DOHH2 (cell line): Measurements from ENCODE around the gene USH1G.
"Not testable (repeated sequence)": the region's sequence is repeated elsewhere in the genome, so short reads cannot be mapped to it uniquely, and the experiment has no call there.

ENCODE experiments used
- H3F3A ChIP-seq: fragments of 200-600 bp; sonication (generic), shearing (Covaris generic); 2 replicates; pipeline ENCODE4 v1.6.0; 2016; ENCODE audit warnings: antibody characterized with exemption, mild to moderate bottlenecking; ENCODE audit not compliant: control insufficient read depth, insufficient read depth
- H3K27ac ChIP-seq: fragments of 200-600 bp; sonication (generic); 2 replicates; pipeline ENCODE4 v1.5.1; 2014; ENCODE audit warnings: low read depth, mild to moderate bottlenecking, low read length, moderate library complexity
- H3K27me3 ChIP-seq: fragments of 200-600 bp; sonication (generic); 2 replicates; pipeline ENCODE4 v1.6.1; 2014; ENCODE audit warnings: mild to moderate bottlenecking, low read length, mixed read lengths; ENCODE audit not compliant: control insufficient read depth
- H3K36me3 ChIP-seq: fragments of 200-600 bp; sonication (generic); 2 replicates; pipeline ENCODE4 v1.6.1; 2014; ENCODE audit warnings: mild to moderate bottlenecking, low read length, moderate library complexity, mixed read lengths; ENCODE audit not compliant: control insufficient read depth
- H3K4me1 ChIP-seq: fragments of 200-600 bp; sonication (generic); 2 replicates; pipeline ENCODE4 v1.6.1; 2014; ENCODE audit warnings: mild to moderate bottlenecking, low read length, mixed read lengths; ENCODE audit not compliant: control insufficient read depth
- H3K4me2 ChIP-seq: fragments of 200-600 bp; sonication (generic); 2 replicates; pipeline ENCODE4 v1.6.0; 2014; ENCODE audit warnings: mild to moderate bottlenecking, low read length, moderate library complexity
- H3K4me3 ChIP-seq: fragments of 200-600 bp; sonication (generic); 2 replicates; pipeline ENCODE4 v1.5.1; 2014; ENCODE audit warnings: mild to moderate bottlenecking, low read length, mixed read lengths
- H3K79me2 ChIP-seq: fragments of 200-600 bp; sonication (generic); 2 replicates; pipeline ENCODE4 v1.6.1; 2014; ENCODE audit warnings: mild to moderate bottlenecking, low read length, mixed read lengths; ENCODE audit not compliant: control insufficient read depth
- H3K9me2 ChIP-seq: fragments of 200-600 bp; sonication (generic); replicated peaks from 2 replicates; pipeline ENCODE4 v1.6.1; 2014; ENCODE audit warnings: mild to moderate bottlenecking, low read length, mixed read lengths; ENCODE audit not compliant: control insufficient read depth
- H3K9me3 ChIP-seq: fragments of 200-600 bp; sonication (generic); 2 replicates; pipeline ENCODE4 v1.6.1; 2014; ENCODE audit warnings: antibody characterized with exemption, low read length, mixed read lengths; ENCODE audit not compliant: control insufficient read depth, insufficient read depth
- H4K20me1 ChIP-seq: fragments of 200-600 bp; sonication (generic); 2 replicates; pipeline ENCODE4 v1.6.0; 2014; ENCODE audit warnings: low read depth, mild to moderate bottlenecking, antibody characterized with exemption, low read length, moderate library complexity; ENCODE audit not compliant: control insufficient read depth, insufficient read depth
- CTCF ChIP-seq: fragments of 200-600 bp; sonication (generic); IDR thresholded peaks from one replicate; pipeline ENCODE4 v1.5.1; 2014; ENCODE audit warnings: antibody characterized with exemption, mild to moderate bottlenecking, low read depth, low read length; ENCODE audit not compliant: poor library complexity, severe bottlenecking
- EZH2phosphoT487 ChIP-seq: fragments of 200-600 bp; sonication (generic); IDR thresholded peaks from 2 replicates; pipeline ENCODE4 v1.6.1; 2017; ENCODE audit warnings: borderline replicate concordance, mild to moderate bottlenecking, antibody characterized with exemption, low read length, moderate library complexity, mixed read lengths

Gene USH1G

GRCh38 chr17:74917430-74917829 lies 5.6 kb downstream of the USH1G start:
- Histone ChIP-seq H3K4me2 (no peak overlapping the region), H3K4me1 (no peaks in the 10 kb centered on the region), H3K27ac (no peak overlapping the region), H3K36me3 (no peaks in the 10 kb centered on the region), H4K20me1 (no peaks in the 10 kb centered on the region), H3K79me2 (no peaks in the 10 kb centered on the region), H3K4me3 (no peak overlapping the region), H3K9me3 (no peaks in the 10 kb centered on the region), H3K9me2 (no peaks in the 10 kb centered on the region), H3K27me3 (peaks cover 14% of the 10 kb centered on the region), H3F3A (no peaks in the 10 kb centered on the region)
- no peak for TF ChIP-seq EZH2phosphoT487
- no peak for TF ChIP-seq CTCF

GRCh38 chr17:74916851-74917199 lies 6.2 kb downstream of the USH1G start:
- Histone ChIP-seq H3F3A (no peaks in the 10 kb centered on the region), H3K27me3 (peaks cover 11% of the 10 kb centered on the region), H4K20me1 (no peaks in the 10 kb centered on the region), H3K36me3 (no peaks in the 10 kb centered on the region), H3K9me3 (no peaks in the 10 kb centered on the region), H3K9me2 (no peaks in the 10 kb centered on the region), H3K79me2 (no peaks in the 10 kb centered on the region), H3K4me2 (no peak overlapping the region), H3K4me1 (no peaks in the 10 kb centered on the region), H3K4me3 (no peak overlapping the region), H3K27ac (no peak overlapping the region)
- no peak for TF ChIP-seq EZH2phosphoT487
- no peak for TF ChIP-seq CTCF

GRCh38 chr17:74916136-74916850 lies 6.8 kb downstream of the USH1G start:
- TF ChIP-seq CTCF: no peak
- TF ChIP-seq EZH2phosphoT487: no peak
- Histone ChIP-seq H3K36me3 (no peaks in the 10 kb centered on the region), H3K9me2 (no peaks in the 10 kb centered on the region), H4K20me1 (no peaks in the 10 kb centered on the region), H3K79me2 (no peaks in the 10 kb centered on the region), H3K4me2 (no peak overlapping the region), H3K27me3 (peaks cover 6% of the 10 kb centered on the region), H3K4me3 (no peak overlapping the region), H3K27ac (no peak overlapping the region), H3F3A (no peaks in the 10 kb centered on the region), H3K4me1 (no peaks in the 10 kb centered on the region), H3K9me3 (no peaks in the 10 kb centered on the region)

- H3K27me3 ChIP-seq, H3K9me2 ChIP-seq, H3K79me2 ChIP-seq, H3K4me1 ChIP-seq, H4K20me1 ChIP-seq, H3K9me3 ChIP-seq, H3F3A ChIP-seq, H3K4me2 ChIP-seq, H3K4me3 ChIP-seq, H3K27ac ChIP-seq, H3K36me3 ChIP-seq: not testable (repeated sequence)
These were observed 11.6 kb downstream of the USH1G start for GRCh38 chr17:74911423-74911822.

GRCh38 chr17:74909097-74909496 lies 14.0 kb downstream of the USH1G start:
- H3K4me1 ChIP-seq, H3K9me2 ChIP-seq, H3K27ac ChIP-seq, H3K79me2 ChIP-seq, H3K27me3 ChIP-seq, H3K4me3 ChIP-seq, H3K4me2 ChIP-seq, H3K36me3 ChIP-seq, H3F3A ChIP-seq, H4K20me1 ChIP-seq, H3K9me3 ChIP-seq: not testable (repeated sequence)
